Activated effector memory CD4-positive, alpha-beta T cell treated with anti-CD3 and anti-CD28 coated beads, Interleukin-2, amount 50 U/mL, for 16 hours (primary cell): ENCODE data around the gene KRTAP12-4.

Source experiments
- DNase-seq: peaks from one replicate; pipeline ENCODE4 v3.0.0-alpha.2; 2020

The KRTAP12-4 gene

GRCh38 chr21:44606495-44606894, 48.0 kb downstream of the KRTAP12-4 start:
- no peak for DNase-seq
